PC-3 (cell line): ENCODE measurements around the gene PIP5K1C.

Experiments
- EZH2 ChIP-seq: fragments of 300-600 bp; sonication (generic); IDR thresholded peaks from one replicate; pipeline ENCODE4 v1.6.1; 2017; ENCODE audit warnings: antibody characterized with exemption, mild to moderate bottlenecking, low read length; ENCODE audit not compliant: unreplicated experiment
- EZH2phosphoT487 ChIP-seq: fragments of 300-600 bp; sonication (generic); IDR thresholded peaks from 2 replicates; pipeline ENCODE4 v1.6.1; 2018; ENCODE audit warnings: mild to moderate bottlenecking, antibody characterized with exemption, low read length, borderline replicate concordance
- TF ChIP-seq, protein P1 (sequence below): fragments of 300-600 bp; sonication (generic); conservative IDR thresholded peaks from 2 replicates; pipeline ENCODE4 v1.5.1; 2017; ENCODE audit warnings: antibody characterized with exemption, low read depth, mild to moderate bottlenecking, low read length

DNA sequence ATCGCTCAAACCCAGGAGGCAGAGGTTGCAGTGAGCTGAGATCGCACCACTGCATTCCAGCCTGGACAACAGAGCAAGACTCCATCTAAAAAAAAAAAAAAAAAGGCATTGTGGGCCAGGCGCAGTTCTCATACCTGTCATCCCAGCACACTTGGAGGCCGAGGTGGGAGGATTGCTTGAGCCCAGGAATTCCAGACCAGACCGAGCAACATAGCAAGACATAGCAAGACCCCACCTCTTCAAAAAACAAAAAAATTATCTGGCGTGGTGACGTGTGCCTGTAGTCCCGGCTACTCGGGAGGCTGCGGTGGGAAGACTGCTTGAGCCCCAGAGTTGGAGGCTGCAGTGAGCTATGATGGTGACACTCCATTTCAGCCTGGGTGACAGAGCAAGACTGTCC, 18.0 kb downstream of the PIP5K1C start:
- TF ChIP-seq, protein P1, sequence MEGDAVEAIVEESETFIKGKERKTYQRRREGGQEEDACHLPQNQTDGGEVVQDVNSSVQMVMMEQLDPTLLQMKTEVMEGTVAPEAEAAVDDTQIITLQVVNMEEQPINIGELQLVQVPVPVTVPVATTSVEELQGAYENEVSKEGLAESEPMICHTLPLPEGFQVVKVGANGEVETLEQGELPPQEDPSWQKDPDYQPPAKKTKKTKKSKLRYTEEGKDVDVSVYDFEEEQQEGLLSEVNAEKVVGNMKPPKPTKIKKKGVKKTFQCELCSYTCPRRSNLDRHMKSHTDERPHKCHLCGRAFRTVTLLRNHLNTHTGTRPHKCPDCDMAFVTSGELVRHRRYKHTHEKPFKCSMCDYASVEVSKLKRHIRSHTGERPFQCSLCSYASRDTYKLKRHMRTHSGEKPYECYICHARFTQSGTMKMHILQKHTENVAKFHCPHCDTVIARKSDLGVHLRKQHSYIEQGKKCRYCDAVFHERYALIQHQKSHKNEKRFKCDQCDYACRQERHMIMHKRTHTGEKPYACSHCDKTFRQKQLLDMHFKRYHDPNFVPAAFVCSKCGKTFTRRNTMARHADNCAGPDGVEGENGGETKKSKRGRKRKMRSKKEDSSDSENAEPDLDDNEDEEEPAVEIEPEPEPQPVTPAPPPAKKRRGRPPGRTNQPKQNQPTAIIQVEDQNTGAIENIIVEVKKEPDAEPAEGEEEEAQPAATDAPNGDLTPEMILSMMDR: no peak
- TF ChIP-seq EZH2phosphoT487 (no peak), EZH2 (no peak)
